ENCODE measurements around the gene LRRC15. TPM values are rescaled to one million over a fixed set of nuclear protein-coding genes. Genes with fewer than 3 reads are reported as not detected.

Gene LRRC15
- total RNA-seq, 1 experiment from 2014 or later, result 0.28 TPM

- in situ Hi-C loops (cut with HindIII; ENCODE audit: low pct_unique_long_range_greater_than_20kb, low sequenced_read_pairs), result no loop called here
- Histone ChIP-seq H3K27ac (ENCODE audit: low read length) (peak overlapping the region; percentile 3; the same call in 1 of the 2 replicates), H3K9me3 (ENCODE audit: control insufficient read depth, insufficient read depth, low read depth, low read length) (no peaks in the 10 kb centered on the region), H3K27me3 (ENCODE audit: control insufficient read depth, insufficient read depth, low read length) (no peaks in the 10 kb centered on the region), H3K36me3 (ENCODE audit: control insufficient read depth, insufficient read depth, low read length) (no peaks in the 10 kb centered on the region), H3K4me3 (ENCODE audit: low read depth in 2 of 2, low read length in 2 of 2) (no peak overlapping the region), H3K4me1 (ENCODE audit: control insufficient read depth, insufficient read depth, low read length) (peaks cover 5% of the 10 kb centered on the region; the same call in 1 of the 2 replicates)
- ATAC-seq, result peak; percentile 40
- no TSS peak for BruUV-seq (replicated peaks)
- no peak for DNase-seq (ENCODE audit: low read depth, low spot score)
- ChIA-PET CTCF (interaction anchor here (0.5 kb wide), 1 partner anchor 451 kb away, joined by 16 read pairs; no protein-coding TSS in a partner anchor), POLR2A (interaction anchor here (0.6 kb wide), 3 partner anchors 186 to 269 kb away, joined by 3 to 9 read pairs (median 3); partner anchors contain the start of gene HES1)
- intact Hi-C loops (cut with micrococcal nuclease; ENCODE audit: unreplicated experiment), result no loop called here
- TF ChIP-seq TCF7L2 (IDR thresholded peaks at IDR 0.05; ENCODE audit: low read depth, low read length) (peak; percentile 34; the same call in 1 of the 2 replicates), SIN3A (IDR thresholded peaks at IDR 0.05; ENCODE audit: borderline replicate concordance, insufficient read depth, low read depth, low read length) (no peak), CTCF (IDR thresholded peaks at IDR 0.05) (no peak)
These were observed 41.4 kb downstream of the LRRC15 start for GRCh38 chr3:194328053-194328657.

- ChIA-PET POLR2A (interaction anchor here (0.6 kb wide), 1 partner anchor 186 kb away, joined by 3 read pairs; no protein-coding TSS in a partner anchor), CTCF (interaction anchor here (0.5 kb wide), 1 partner anchor 450 kb away, joined by 16 read pairs; no protein-coding TSS in a partner anchor)
- Histone ChIP-seq H3K9me3 (ENCODE audit: control insufficient read depth, insufficient read depth, low read depth, low read length) (no peaks in the 10 kb centered on the region), H3K36me3 (ENCODE audit: control insufficient read depth, insufficient read depth, low read length) (no peaks in the 10 kb centered on the region), H3K27ac (ENCODE audit: low read length) (peak overlapping the region; percentile 3; the same call in 1 of the 2 replicates), H3K27me3 (ENCODE audit: control insufficient read depth, insufficient read depth, low read length) (no peaks in the 10 kb centered on the region), H3K4me3 (ENCODE audit: low read depth in 2 of 2, low read length in 2 of 2) (no peak overlapping the region; a peak in 1 of 4 replicates), H3K4me1 (ENCODE audit: control insufficient read depth, insufficient read depth, low read length) (peaks cover 5% of the 10 kb centered on the region; the same call in 1 of the 2 replicates)
- no peak for DNase-seq (ENCODE audit: low read depth, low spot score)
- TF ChIP-seq CTCF (IDR thresholded peaks at IDR 0.05) (no peak), REST (IDR thresholded peaks at IDR 0.05; ENCODE audit: insufficient read depth in 1 of 2, low read depth in 2 of 2, low read length in 1 of 2) (no peak), POLR2AphosphoS5 (IDR thresholded peaks at IDR 0.05; ENCODE audit: low read depth, low read length) (no peak), TCF7L2 (IDR thresholded peaks at IDR 0.05; ENCODE audit: low read depth, low read length) (no peak; the same call in 1 of the 2 replicates), SIN3A (IDR thresholded peaks at IDR 0.05; ENCODE audit: borderline replicate concordance, insufficient read depth, low read depth, low read length) (no peak)
- ATAC-seq, result no peak
- intact Hi-C loops (cut with micrococcal nuclease; ENCODE audit: unreplicated experiment) (no loop called here), in situ Hi-C loops (cut with HindIII; ENCODE audit: low pct_unique_long_range_greater_than_20kb, low sequenced_read_pairs) (no loop called here)
- no TSS peak for BruUV-seq (replicated peaks)
These were observed 42.1 kb downstream of the LRRC15 start for GRCh38 chr3:194327218-194328052.
